Progenitor cell of endocrine pancreas (in vitro differentiated cells): Measurements from ENCODE around the gene CDH23. TPM values are rescaled to one million over a fixed set of nuclear protein-coding genes. Genes with fewer than 3 reads are reported as not detected.

Experiments
- DNase-seq: peaks from one replicate; pipeline ENCODE4 v3.0.0; 2021; ENCODE audit warnings: low spot score; ENCODE audit not compliant: unreplicated experiment
- H3K27ac Mint-ChIP-seq: 2 replicates; pipeline ENCODE4 v1.8.0; 2021; ENCODE audit warnings: mild to moderate bottlenecking, moderate library complexity, mixed read lengths
- H3K27me3 Mint-ChIP-seq: 2 replicates; pipeline ENCODE4 v1.8.0; 2021; ENCODE audit warnings: mixed read lengths
- H3K36me3 Mint-ChIP-seq: 2 replicates; pipeline ENCODE4 v1.8.0; 2022; ENCODE audit warnings: mixed read lengths; ENCODE audit not compliant: insufficient read depth
- H3K4me1 Mint-ChIP-seq: 2 replicates; pipeline ENCODE4 v1.8.0; 2021; ENCODE audit warnings: low read depth, mixed read lengths
- H3K4me3 Mint-ChIP-seq: 2 replicates; pipeline ENCODE4 v1.8.0; 2021; ENCODE audit warnings: low read depth, mild to moderate bottlenecking, moderate library complexity, mixed read lengths
- H3K9me3 Mint-ChIP-seq: 2 replicates; pipeline ENCODE4 v1.8.0; 2021; ENCODE audit warnings: low read depth, mixed read lengths
- total RNA-seq: library from RNA; stranded (reverse); gene quantifications from 2 replicates; pipeline ENCODE4 v1.2.1, GENCODE V29; 2021
- TF ChIP-seq, protein P1 (sequence below): fragments of 200-600 bp; sonication (generic); IDR thresholded peaks from one replicate; pipeline ENCODE4 v1.5.0; 2021; ENCODE audit warnings: antibody characterized with exemption, mild to moderate bottlenecking; ENCODE audit not compliant: unreplicated experiment

Gene CDH23
- total RNA-seq, 1 donor from 2014 or later, result 0.43 TPM

- H3K27ac Mint-ChIP-seq, result no peak overlapping the region
- TF ChIP-seq, protein P1, sequence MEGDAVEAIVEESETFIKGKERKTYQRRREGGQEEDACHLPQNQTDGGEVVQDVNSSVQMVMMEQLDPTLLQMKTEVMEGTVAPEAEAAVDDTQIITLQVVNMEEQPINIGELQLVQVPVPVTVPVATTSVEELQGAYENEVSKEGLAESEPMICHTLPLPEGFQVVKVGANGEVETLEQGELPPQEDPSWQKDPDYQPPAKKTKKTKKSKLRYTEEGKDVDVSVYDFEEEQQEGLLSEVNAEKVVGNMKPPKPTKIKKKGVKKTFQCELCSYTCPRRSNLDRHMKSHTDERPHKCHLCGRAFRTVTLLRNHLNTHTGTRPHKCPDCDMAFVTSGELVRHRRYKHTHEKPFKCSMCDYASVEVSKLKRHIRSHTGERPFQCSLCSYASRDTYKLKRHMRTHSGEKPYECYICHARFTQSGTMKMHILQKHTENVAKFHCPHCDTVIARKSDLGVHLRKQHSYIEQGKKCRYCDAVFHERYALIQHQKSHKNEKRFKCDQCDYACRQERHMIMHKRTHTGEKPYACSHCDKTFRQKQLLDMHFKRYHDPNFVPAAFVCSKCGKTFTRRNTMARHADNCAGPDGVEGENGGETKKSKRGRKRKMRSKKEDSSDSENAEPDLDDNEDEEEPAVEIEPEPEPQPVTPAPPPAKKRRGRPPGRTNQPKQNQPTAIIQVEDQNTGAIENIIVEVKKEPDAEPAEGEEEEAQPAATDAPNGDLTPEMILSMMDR, result no peak
- H3K27me3 Mint-ChIP-seq, result peaks cover 86% of the 10 kb centered on the region
- H3K4me3 Mint-ChIP-seq, result no peak overlapping the region
- no peaks in the 10 kb centered on the region for H3K36me3 Mint-ChIP-seq
- DNase-seq, result no peak
- no peaks in the 10 kb centered on the region for H3K9me3 Mint-ChIP-seq
- H3K4me1 Mint-ChIP-seq, result peaks cover 17% of the 10 kb centered on the region
Measured at GRCh38 chr10:71664585-71664984, 267.9 kb downstream of the CDH23 start.

DNA sequence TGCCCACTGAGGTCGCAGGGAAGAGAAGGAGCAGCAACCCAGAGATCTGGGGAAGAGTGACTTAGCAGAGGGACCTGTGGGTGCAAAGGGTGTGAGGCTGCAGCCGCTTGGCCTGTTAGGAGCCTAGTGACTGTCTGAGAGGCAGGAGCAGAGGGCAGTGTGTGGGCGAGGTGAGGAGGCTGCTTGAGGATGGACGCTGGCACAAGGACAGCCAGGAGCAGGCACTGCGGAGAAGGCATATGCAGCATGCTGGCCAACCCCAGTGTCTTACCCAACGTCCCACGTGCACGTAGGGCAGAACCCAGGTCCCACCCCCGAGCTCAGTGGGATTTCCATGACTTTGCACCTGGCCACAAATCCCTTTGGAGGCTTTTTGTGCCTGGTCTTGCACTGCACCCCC lies 268.7 kb downstream of the CDH23 start:
- no peak for DNase-seq
- H3K4me1 Mint-ChIP-seq, result peaks cover 17% of the 10 kb centered on the region
- H3K27ac Mint-ChIP-seq, result no peak overlapping the region
- TF ChIP-seq, protein P1, result no peak
- no peaks in the 10 kb centered on the region for H3K9me3 Mint-ChIP-seq
- no peak overlapping the region for H3K4me3 Mint-ChIP-seq
- H3K36me3 Mint-ChIP-seq, result no peaks in the 10 kb centered on the region
- H3K27me3 Mint-ChIP-seq, result peaks cover 88% of the 10 kb centered on the region

GRCh38 chr10:71666639-71667386 lies 270.1 kb downstream of the CDH23 start:
- peak; percentile 30 for DNase-seq
- peak overlapping the region; percentile 1 for H3K4me3 Mint-ChIP-seq
- H3K27me3 Mint-ChIP-seq, result peaks cover 86% of the 10 kb centered on the region
- peak overlapping the region; percentile 75 for H3K27ac Mint-ChIP-seq
- H3K36me3 Mint-ChIP-seq, result no peaks in the 10 kb centered on the region
- no peaks in the 10 kb centered on the region for H3K9me3 Mint-ChIP-seq
- peaks cover 17% of the 10 kb centered on the region for H3K4me1 Mint-ChIP-seq
- TF ChIP-seq, protein P1, result no peak

GRCh38 chr10:71667387-71667752 lies 270.6 kb downstream of the CDH23 start:
- H3K4me1 Mint-ChIP-seq, result peaks cover 15% of the 10 kb centered on the region
- TF ChIP-seq, protein P1, result no peak
- H3K9me3 Mint-ChIP-seq, result no peaks in the 10 kb centered on the region
- H3K27ac Mint-ChIP-seq, result no peak overlapping the region
- H3K4me3 Mint-ChIP-seq, result peak overlapping the region; percentile 33
- no peaks in the 10 kb centered on the region for H3K36me3 Mint-ChIP-seq
- peaks cover 84% of the 10 kb centered on the region for H3K27me3 Mint-ChIP-seq
- no peak for DNase-seq

GRCh38 chr10:71671994-71672946 lies 275.6 kb downstream of the CDH23 start:
- Mint-ChIP-seq H3K9me3 (no peaks in the 10 kb centered on the region), H3K27ac (no peak overlapping the region), H3K4me3 (no peak overlapping the region), H3K36me3 (no peaks in the 10 kb centered on the region), H3K4me1 (peaks cover 4% of the 10 kb centered on the region), H3K27me3 (peaks cover 68% of the 10 kb centered on the region)
- TF ChIP-seq, protein P1, result no peak
- no peak for DNase-seq
